K562 (cell line): Measurements from ENCODE around the gene CD101. TPM values are rescaled to one million over a fixed set of nuclear protein-coding genes. Genes with fewer than 3 reads are reported as not detected.

Experiments
- ARNT ChIP-seq, 2 experiments: fragments of 450-650 bp; IDR thresholded peaks; 2 replicates each; pipeline ENCODE4 v1.6.1; 2016; ENCODE audit warnings: mild to moderate bottlenecking in 1 of 2
- BCOR ChIP-seq: fragments of 450-650 bp; IDR thresholded peaks from 2 replicates; pipeline ENCODE4 v1.6.1; 2016
- CBFA2T2 ChIP-seq: fragments of 450-650 bp; conservative IDR thresholded peaks from 2 replicates; pipeline ENCODE4 v1.6.1; 2017; ENCODE audit warnings: mild to moderate bottlenecking
- ERF ChIP-seq: fragments of 450-650 bp; formaldehyde crosslinking; IDR thresholded peaks from 2 replicates; pipeline ENCODE4 v1.4.0; 2020; ENCODE audit warnings: mild to moderate bottlenecking, mixed read lengths
- HNRNPH1 ChIP-seq: fragments of 200-400 bp; formaldehyde crosslinking; optimal IDR thresholded peaks from 2 replicates; pipeline ENCODE3; 2017; ENCODE audit warnings: low read depth, mild to moderate bottlenecking, low read length, moderate library complexity
- HNRNPLL ChIP-seq: fragments of 200-400 bp; formaldehyde crosslinking; IDR thresholded peaks from 2 replicates; pipeline ENCODE4 v1.6.1; 2017; ENCODE audit warnings: low read length, low read depth, mild to moderate bottlenecking; ENCODE audit not compliant: poor library complexity, severe bottlenecking
- MCM3 ChIP-seq: fragments of 450-650 bp; IDR thresholded peaks from 2 replicates; pipeline ENCODE4 v1.6.1; 2016
- MIER1 ChIP-seq: fragments of 450-650 bp; IDR thresholded peaks from 2 replicates; pipeline ENCODE4 v1.6.1; 2016; ENCODE audit warnings: antibody characterized with exemption, mild to moderate bottlenecking, low read depth
- MTF1 ChIP-seq: fragments of 250-450 bp; sonication (Bioruptor Pico); IDR thresholded peaks from 2 replicates; pipeline ENCODE4 v1.9.0; 2021; ENCODE audit warnings: moderate library complexity, mild to moderate bottlenecking, inconsistent platforms, borderline replicate concordance
- RBFOX2 ChIP-seq: fragments of 200-400 bp; formaldehyde crosslinking; IDR thresholded peaks from 2 replicates; pipeline ENCODE4 v1.6.1; 2017; ENCODE audit warnings: low read depth, mild to moderate bottlenecking, low read length, moderate library complexity
- SIN3A ChIP-seq, 2 experiments: fragments of 150-350 bp in 1 of 2; IDR thresholded peaks; 2 replicates each; pipeline ENCODE4 v1.6.1; 2011 to 2016; ENCODE audit warnings: borderline replicate concordance in 2 of 2, low read depth in 2 of 2, low read length in 2 of 2, mild to moderate bottlenecking in 2 of 2, moderate library complexity in 2 of 2; ENCODE audit not compliant: control insufficient read depth in 1 of 2
- SMARCB1 ChIP-seq: IDR thresholded peaks from 2 replicates; pipeline ENCODE4 v1.6.1; 2011; ENCODE audit warnings: improper control_type of control experiment, low read depth; ENCODE audit not compliant: insufficient read length
- SP1 ChIP-seq: sonication (generic); formaldehyde crosslinking; IDR thresholded peaks from 2 replicates; pipeline ENCODE4 v1.8.1; 2022; ENCODE audit warnings: mild to moderate bottlenecking, missing genetic modification reagents
- SPI1 ChIP-seq: IDR thresholded peaks from 2 replicates; pipeline ENCODE4 v1.6.1; 2011; ENCODE audit warnings: low read depth, low read length, control low read depth, borderline replicate concordance
- USF1 ChIP-seq: sonication (generic); formaldehyde crosslinking; IDR thresholded peaks from 2 replicates; pipeline ENCODE4 v1.9.0; 2022; ENCODE audit warnings: mild to moderate bottlenecking, missing genetic modification reagents
- ZBTB12 ChIP-seq: fragments of 250-450 bp; sonication (Bioruptor Pico); IDR thresholded peaks from 2 replicates; pipeline ENCODE4 v1.4.0; 2020
- ZFPM2 ChIP-seq: fragments of 250-450 bp; sonication (Bioruptor Pico); IDR thresholded peaks from 2 replicates; pipeline ENCODE4 v1.5.1; 2022; ENCODE audit warnings: mild to moderate bottlenecking
- ZNF134 ChIP-seq: fragments of 250-450 bp; sonication (Bioruptor Pico); conservative IDR thresholded peaks from 2 replicates; pipeline ENCODE4 v1.4.0; 2020
- ZNF445 ChIP-seq: fragments of 250-450 bp; sonication (Bioruptor Pico); IDR thresholded peaks from 2 replicates; pipeline ENCODE4 v1.4.0; 2020; ENCODE audit warnings: low read depth, mild to moderate bottlenecking, moderate library complexity
- ZNF551 ChIP-seq: fragments of 250-450 bp; sonication (Bioruptor Pico); IDR thresholded peaks from 2 replicates; pipeline ENCODE4 v1.5.0; 2021; ENCODE audit warnings: mild to moderate bottlenecking, moderate library complexity
- polyA plus RNA-seq, 8 experiments: library from polyadenylated mRNA; depleted of rRNA in 4 of 8; stranded (reverse) in 5 of 8; unstranded in 3 of 8; fragments of >200 nt; fragmentation: Nextera tagmentation in 2 of 8; fragmentation: Illumina TruSeq in 1 of 8; extraction: Ambion mirVana in 2 of 8; extraction: Trizol in 1 of 8; gene quantifications; 2 replicates each; pipeline versions ENCODE4 v1.2.1 to v1.2.3, GENCODE V29; 2011 to 2014; ENCODE audit warnings: inconsistent platforms in 1 of 8, missing spikeins in 1 of 8
- total RNA-seq, 7 experiments: library from RNA; depleted of rRNA in 6 of 7; stranded (reverse); fragments of >200 nt in 6 of 7; fragmentation: Illumina TruSeq in 2 of 7; extraction: Trizol in 2 of 7; gene quantifications; 2 replicates each; pipeline versions ENCODE4 v1.2.1 to v1.2.3, GENCODE V29; 2011 to 2021; ENCODE audit warnings: low replicate concordance in 1 of 7
- TF ChIP-seq, protein P1 (sequence below): fragments of 450-650 bp; formaldehyde crosslinking; IDR thresholded peaks from 2 replicates; pipeline ENCODE4 v1.4.0; 2022; ENCODE audit warnings: mild to moderate bottlenecking, moderate library complexity
- TF ChIP-seq, protein P2 (sequence below), 2 experiments: fragments of 150-350 bp in 1 of 2; IDR thresholded peaks; 2 replicates each; pipeline ENCODE4 v1.6.1; 2012 to 2016; ENCODE audit warnings: low read depth in 2 of 2, low read length in 2 of 2, mild to moderate bottlenecking in 1 of 2, moderate library complexity in 1 of 2

Gene CD101
- total and polyA plus RNA-seq, 9 of the 15 experiments (the other 6 are each of a cell fraction or from before 2014, with no cell fraction given), result 0.04 to 1.1 (median 0.20) TPM

DNA sequence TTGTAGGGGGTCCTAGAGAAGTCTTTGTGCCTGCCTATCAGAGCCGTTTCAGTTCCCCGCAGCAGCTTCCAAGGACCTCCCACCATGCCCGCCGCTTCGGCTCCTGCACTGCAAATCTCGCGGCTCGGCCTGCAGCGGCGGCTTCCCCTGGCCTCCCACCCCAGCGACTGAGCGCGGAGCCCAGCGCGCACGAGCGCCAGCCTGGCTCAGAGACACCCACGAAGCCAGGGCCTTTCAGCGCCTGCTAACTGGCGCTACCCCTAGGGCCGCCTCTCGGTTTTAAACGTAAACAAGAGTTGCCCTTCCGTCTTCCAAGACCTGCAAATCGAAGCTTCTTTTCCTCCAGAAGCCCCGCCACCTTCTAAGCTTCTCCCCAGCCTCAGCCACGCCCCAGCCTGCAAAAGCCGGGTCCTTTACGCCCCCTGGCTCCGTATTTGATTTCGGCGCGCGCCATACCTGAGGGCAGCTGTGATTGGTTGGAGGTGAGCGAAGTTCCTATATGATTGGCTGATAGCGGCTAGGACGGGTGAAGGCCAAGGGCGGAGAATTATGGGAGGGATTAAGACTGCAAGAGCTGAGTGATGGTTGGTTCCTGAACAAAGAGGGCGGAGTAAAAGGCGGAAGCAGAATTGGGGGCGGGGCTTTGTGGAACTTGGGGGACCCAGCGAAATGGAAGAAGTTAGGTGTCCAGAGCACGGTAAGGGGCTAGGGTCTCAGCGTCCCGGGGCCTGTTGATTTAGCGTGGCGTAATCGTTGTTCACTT, 58.3 kb downstream of the CD101 start, which contains the start of gene TTF2 (continued):
- TF ChIP-seq SIN3A (IDR thresholded peaks at IDR 0.05; ENCODE audit: borderline replicate concordance in 2 of 2, control insufficient read depth in 1 of 2, low read depth in 2 of 2, low read length in 2 of 2) (peak; percentile 78 to 90; a peak in 2 of 4 replicates), ZBTB12 (CRISPR knock-in tag) (peak; percentile 7; the same call in 1 of the 2 replicates), ZNF134 (CRISPR knock-in tag) (no peak), MTF1 (CRISPR knock-in tag) (no peak), SP1 (peak; percentile 98), MCM3 (no peak), MIER1 (no peak), HNRNPH1 (no peak), RBFOX2 (peak; percentile 96), BCOR (peak; percentile 48; the same call in 1 of the 2 replicates), CBFA2T2 (no peak), SMARCB1 (no peak), SPI1 (0 out of 2 replicates have a peak, but pooled peaks have one; percentile 10), ZNF551 (CRISPR knock-in tag) (no peak), ERF (CRISPR knock-in tag) (peak; percentile 51; the same call in 1 of the 2 replicates), HNRNPLL (peak; percentile 56), ZFPM2 (CRISPR knock-in tag) (no peak), ZNF445 (CRISPR knock-in tag) (no peak), USF1 (CRISPR knock-in tag) (0 out of 2 replicates have a peak, but pooled peaks have one; percentile 33), ARNT (IDR thresholded peaks at IDR 0.05) (0 out of 4 replicates have a peak, but pooled peaks of 1 of the 2 experiments have one; percentile 2)
- TF ChIP-seq, protein P1, sequence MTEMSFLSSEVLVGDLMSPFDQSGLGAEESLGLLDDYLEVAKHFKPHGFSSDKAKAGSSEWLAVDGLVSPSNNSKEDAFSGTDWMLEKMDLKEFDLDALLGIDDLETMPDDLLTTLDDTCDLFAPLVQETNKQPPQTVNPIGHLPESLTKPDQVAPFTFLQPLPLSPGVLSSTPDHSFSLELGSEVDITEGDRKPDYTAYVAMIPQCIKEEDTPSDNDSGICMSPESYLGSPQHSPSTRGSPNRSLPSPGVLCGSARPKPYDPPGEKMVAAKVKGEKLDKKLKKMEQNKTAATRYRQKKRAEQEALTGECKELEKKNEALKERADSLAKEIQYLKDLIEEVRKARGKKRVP (CRISPR knock-in tag), result no peak
- TF ChIP-seq, protein P2, sequence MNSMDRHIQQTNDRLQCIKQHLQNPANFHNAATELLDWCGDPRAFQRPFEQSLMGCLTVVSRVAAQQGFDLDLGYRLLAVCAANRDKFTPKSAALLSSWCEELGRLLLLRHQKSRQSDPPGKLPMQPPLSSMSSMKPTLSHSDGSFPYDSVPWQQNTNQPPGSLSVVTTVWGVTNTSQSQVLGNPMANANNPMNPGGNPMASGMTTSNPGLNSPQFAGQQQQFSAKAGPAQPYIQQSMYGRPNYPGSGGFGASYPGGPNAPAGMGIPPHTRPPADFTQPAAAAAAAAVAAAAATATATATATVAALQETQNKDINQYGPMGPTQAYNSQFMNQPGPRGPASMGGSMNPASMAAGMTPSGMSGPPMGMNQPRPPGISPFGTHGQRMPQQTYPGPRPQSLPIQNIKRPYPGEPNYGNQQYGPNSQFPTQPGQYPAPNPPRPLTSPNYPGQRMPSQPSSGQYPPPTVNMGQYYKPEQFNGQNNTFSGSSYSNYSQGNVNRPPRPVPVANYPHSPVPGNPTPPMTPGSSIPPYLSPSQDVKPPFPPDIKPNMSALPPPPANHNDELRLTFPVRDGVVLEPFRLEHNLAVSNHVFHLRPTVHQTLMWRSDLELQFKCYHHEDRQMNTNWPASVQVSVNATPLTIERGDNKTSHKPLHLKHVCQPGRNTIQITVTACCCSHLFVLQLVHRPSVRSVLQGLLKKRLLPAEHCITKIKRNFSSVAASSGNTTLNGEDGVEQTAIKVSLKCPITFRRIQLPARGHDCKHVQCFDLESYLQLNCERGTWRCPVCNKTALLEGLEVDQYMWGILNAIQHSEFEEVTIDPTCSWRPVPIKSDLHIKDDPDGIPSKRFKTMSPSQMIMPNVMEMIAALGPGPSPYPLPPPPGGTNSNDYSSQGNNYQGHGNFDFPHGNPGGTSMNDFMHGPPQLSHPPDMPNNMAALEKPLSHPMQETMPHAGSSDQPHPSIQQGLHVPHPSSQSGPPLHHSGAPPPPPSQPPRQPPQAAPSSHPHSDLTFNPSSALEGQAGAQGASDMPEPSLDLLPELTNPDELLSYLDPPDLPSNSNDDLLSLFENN (IDR thresholded peaks at IDR 0.05; ENCODE audit: low read depth in 2 of 2, low read length in 2 of 2), result no peak; a peak in 1 of 4 replicates
